Ishikawa (cell line): ENCODE data around the gene PI4K2A.

Source experiments
- CEBPB ChIP-seq: IDR thresholded peaks from 2 replicates; pipeline ENCODE4 v1.6.1; 2012
- CREB1 ChIP-seq: IDR thresholded peaks from 2 replicates; pipeline ENCODE4 v1.6.1; 2012; ENCODE audit warnings: low read depth
- EGR1 ChIP-seq: IDR thresholded peaks from 2 replicates; pipeline ENCODE4 v1.6.1; 2012
- EP300 ChIP-seq: IDR thresholded peaks from 2 replicates; pipeline ENCODE4 v1.6.1; 2012; ENCODE audit warnings: borderline replicate concordance
- FOXM1 ChIP-seq: IDR thresholded peaks from 2 replicates; pipeline ENCODE4 v1.6.1; 2012; ENCODE audit warnings: low read depth, borderline replicate concordance
- MAX ChIP-seq: IDR thresholded peaks from 2 replicates; pipeline ENCODE4 v1.6.1; 2012
- NFIC ChIP-seq: IDR thresholded peaks from 2 replicates; pipeline ENCODE4 v1.6.1; 2012
- RAD21 ChIP-seq: IDR thresholded peaks from 2 replicates; pipeline ENCODE4 v1.6.1; 2012; ENCODE audit warnings: low read depth
- REST ChIP-seq: IDR thresholded peaks from 2 replicates; pipeline ENCODE4 v1.6.1; 2012; ENCODE audit warnings: low read depth, mild to moderate bottlenecking
- TAF1 ChIP-seq: IDR thresholded peaks from 2 replicates; pipeline ENCODE4 v1.6.1; 2012; ENCODE audit warnings: low read depth, mild to moderate bottlenecking
- TCF12 ChIP-seq: IDR thresholded peaks from 2 replicates; pipeline ENCODE4 v1.6.1; 2012; ENCODE audit warnings: low read depth
- TEAD4 ChIP-seq: IDR thresholded peaks from 2 replicates; pipeline ENCODE4 v1.6.1; 2012
- YY1 ChIP-seq: IDR thresholded peaks from 2 replicates; pipeline ENCODE4 v1.6.1; 2012; ENCODE audit warnings: low read depth
- ZBTB7A ChIP-seq: IDR thresholded peaks from 2 replicates; pipeline ENCODE4 v1.6.1; 2012; ENCODE audit warnings: low read depth
- TF ChIP-seq, protein P1 (sequence below): IDR thresholded peaks from 2 replicates; pipeline ENCODE4 v1.6.1; 2012

Gene PI4K2A

DNA sequence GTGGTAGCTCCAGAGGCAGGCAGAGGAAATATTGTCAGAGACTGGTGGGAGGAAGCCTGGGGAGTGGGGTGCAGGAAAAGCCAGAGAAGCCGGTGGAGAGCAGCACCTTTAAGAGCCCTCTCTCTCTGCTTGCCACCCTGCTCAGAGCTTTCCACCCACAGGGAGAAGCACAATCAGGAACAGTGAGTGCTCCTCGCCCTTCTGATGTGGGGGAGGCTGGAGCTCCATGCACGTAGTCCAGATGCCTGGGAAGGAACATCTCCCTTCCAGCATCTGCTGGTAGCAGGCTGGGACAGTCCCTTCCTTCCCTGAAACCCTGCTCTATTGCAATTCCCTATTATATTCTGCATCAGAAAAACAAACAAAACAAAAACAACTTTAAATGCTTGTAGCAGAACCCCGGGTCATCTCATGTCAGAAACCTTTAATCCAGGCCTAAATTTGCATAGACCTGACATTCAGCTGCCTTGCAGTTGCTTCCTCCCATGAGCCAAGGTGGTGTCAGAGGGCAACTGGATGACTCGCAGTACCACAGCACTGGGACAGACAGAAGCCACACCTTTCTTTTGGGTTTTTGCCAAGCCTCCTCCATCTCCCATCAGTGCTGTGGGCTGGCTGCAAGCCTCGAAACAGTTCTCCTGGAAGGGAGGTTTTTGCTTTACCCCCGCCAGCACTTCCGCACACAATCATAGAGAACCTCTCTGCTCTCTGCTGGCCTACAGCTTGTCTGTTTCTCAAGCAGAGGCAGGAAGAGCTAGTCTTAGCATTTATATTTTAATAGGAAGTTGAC, 33.5 kb downstream of the PI4K2A start:
- TF ChIP-seq TCF12: no peak
- peak; percentile 27; the same call in 1 of the 2 replicates for TF ChIP-seq NFIC

DNA sequence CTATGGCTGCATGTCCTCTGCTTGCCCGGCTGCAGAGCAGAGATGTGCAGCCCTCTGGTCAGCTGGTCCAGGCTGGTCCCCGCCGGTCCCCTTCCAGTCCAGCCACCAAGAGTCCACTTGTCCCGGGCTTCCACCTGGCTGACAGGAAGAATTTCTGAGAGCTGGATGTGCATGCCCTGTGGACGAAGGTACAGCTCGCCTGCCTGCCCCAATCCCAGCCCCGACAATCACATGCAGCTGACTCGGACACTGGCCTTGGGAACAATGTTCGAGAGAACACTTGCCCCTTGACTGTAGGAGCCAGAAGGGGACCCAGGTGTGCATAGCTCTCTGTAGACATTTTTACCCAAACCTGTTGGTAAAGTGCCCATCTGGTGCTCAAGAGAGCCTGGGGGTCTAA, 34.8 kb downstream of the PI4K2A start:
- no peak for TF ChIP-seq EP300
- no peak for TF ChIP-seq TEAD4
- TF ChIP-seq TCF12: no peak
- no peak for TF ChIP-seq TAF1
- TF ChIP-seq EGR1: no peak
- no peak for TF ChIP-seq FOXM1
- TF ChIP-seq MAX: no peak
- no peak for TF ChIP-seq ZBTB7A
- no peak for TF ChIP-seq REST
- no peak for TF ChIP-seq YY1
- TF ChIP-seq RAD21: no peak
- TF ChIP-seq, protein P1, sequence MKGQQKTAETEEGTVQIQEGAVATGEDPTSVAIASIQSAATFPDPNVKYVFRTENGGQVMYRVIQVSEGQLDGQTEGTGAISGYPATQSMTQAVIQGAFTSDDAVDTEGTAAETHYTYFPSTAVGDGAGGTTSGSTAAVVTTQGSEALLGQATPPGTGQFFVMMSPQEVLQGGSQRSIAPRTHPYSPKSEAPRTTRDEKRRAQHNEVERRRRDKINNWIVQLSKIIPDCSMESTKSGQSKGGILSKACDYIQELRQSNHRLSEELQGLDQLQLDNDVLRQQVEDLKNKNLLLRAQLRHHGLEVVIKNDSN: no peak
- no peak for TF ChIP-seq CREB1
- no peak for TF ChIP-seq NFIC
- no peak for TF ChIP-seq CEBPB

- TF ChIP-seq RAD21 (peak; percentile 85), REST (no peak)
Measured at GRCh38 chr10:97676770-97677581, 36.5 kb downstream of the PI4K2A start.

- TF ChIP-seq CEBPB (no peak), NFIC (no peak), EGR1 (no peak), CREB1 (no peak), EP300 (no peak), TEAD4 (no peak), REST (no peak), ZBTB7A (no peak), TAF1 (no peak), RAD21 (no peak), FOXM1 (no peak), MAX (no peak)
- TF ChIP-seq, protein P1: no peak
Measured at GRCh38 chr10:97679594-97679993, 39.1 kb downstream of the PI4K2A start.
